ENCODE results near the gene HNRNPA3.

HNRNPA3 gene

GRCh38 chr2:177270531-177270930, 57.9 kb downstream of the HNRNPA3 start:
- TF ChIP-seq ZNF274 (IDR thresholded peaks at IDR 0.05; ENCODE audit: low read depth, low read length), result no peak
- no peak for DNase-seq (ENCODE audit: low read depth, low spot score)
- Histone ChIP-seq H3K4me1 (ENCODE audit: insufficient read depth, insufficient read length) (no peaks in the 10 kb centered on the region), H3K9me3 (ENCODE audit: insufficient read depth, low read length) (no peaks in the 10 kb centered on the region), H3K4me3 (ENCODE audit: insufficient read length, low read depth) (no peak overlapping the region), H3K36me3 (ENCODE audit: insufficient read depth, insufficient read length, low read length) (no peaks in the 10 kb centered on the region), H3K27me3 (ENCODE audit: insufficient read depth, insufficient read length) (no peaks in the 10 kb centered on the region), H3K9ac (ENCODE audit: insufficient read length, low read depth) (no peak overlapping the region)

DNA sequence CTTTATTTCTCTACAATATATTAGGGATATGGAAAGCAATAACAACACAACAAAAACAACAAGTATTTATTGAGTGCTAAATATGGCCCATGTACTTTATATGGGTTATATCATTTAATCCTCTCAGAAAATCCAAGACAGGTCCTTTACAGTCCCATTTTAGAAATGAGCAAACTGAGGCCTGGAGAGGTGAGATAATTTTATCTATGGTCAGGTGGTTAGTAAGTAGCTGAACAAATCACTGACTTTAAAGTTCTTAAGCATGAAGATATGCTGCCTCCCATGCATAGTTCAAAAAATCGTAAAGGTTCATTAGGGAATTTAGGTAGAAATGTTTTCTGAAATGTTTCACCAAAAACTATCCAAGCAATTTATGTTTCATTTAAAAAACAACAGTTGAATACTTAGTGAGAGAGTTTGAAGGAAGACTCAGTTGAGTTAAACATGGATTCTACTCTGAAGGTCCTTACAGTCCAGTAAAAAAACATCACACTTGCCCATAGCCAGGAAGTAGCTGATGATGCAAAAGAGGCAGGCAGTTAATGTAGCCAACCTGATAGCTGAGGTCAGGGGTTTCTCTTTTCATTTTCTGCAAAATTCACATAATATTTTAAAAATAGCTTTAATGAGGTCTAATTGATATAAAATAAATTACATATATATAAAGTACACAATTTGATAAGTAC, 59.5 kb downstream of the HNRNPA3 start:
- Histone ChIP-seq H3K4me1 (ENCODE audit: insufficient read depth, insufficient read length) (no peaks in the 10 kb centered on the region), H3K9me3 (ENCODE audit: insufficient read depth, low read length) (no peaks in the 10 kb centered on the region), H3K36me3 (ENCODE audit: insufficient read depth, insufficient read length, low read length) (no peaks in the 10 kb centered on the region), H3K9ac (ENCODE audit: insufficient read length, low read depth) (no peak overlapping the region), H3K4me3 (ENCODE audit: insufficient read length, low read depth) (no peak overlapping the region), H3K27me3 (ENCODE audit: insufficient read depth, insufficient read length) (no peaks in the 10 kb centered on the region)
- no peak for DNase-seq (ENCODE audit: low read depth, low spot score)
- TF ChIP-seq SUZ12 (IDR thresholded peaks at IDR 0.05; ENCODE audit: extremely low read depth, insufficient read depth, insufficient read length) (no peak), ZNF274 (IDR thresholded peaks at IDR 0.05; ENCODE audit: low read depth, low read length) (no peak), YY1 (IDR thresholded peaks at IDR 0.05; ENCODE audit: insufficient read depth, insufficient read length) (no peak)

- no peaks in the 10 kb centered on the region for H3K9me3 ChIP-seq (ENCODE audit: insufficient read depth, low read length)
- H3K27me3 ChIP-seq (ENCODE audit: insufficient read depth, insufficient read length), result no peaks in the 10 kb centered on the region
- no peak for TF ChIP-seq SUZ12 (IDR thresholded peaks at IDR 0.05; ENCODE audit: extremely low read depth, insufficient read depth, insufficient read length)
- no peak for TF ChIP-seq YY1 (IDR thresholded peaks at IDR 0.05; ENCODE audit: insufficient read depth, insufficient read length)
- TF ChIP-seq ZNF274 (IDR thresholded peaks at IDR 0.05; ENCODE audit: low read depth, low read length), result no peak
- no peak overlapping the region for H3K9ac ChIP-seq (ENCODE audit: insufficient read length, low read depth)
- H3K36me3 ChIP-seq (ENCODE audit: insufficient read depth, insufficient read length, low read length), result no peaks in the 10 kb centered on the region
- no peaks in the 10 kb centered on the region for H3K4me1 ChIP-seq (ENCODE audit: insufficient read depth, insufficient read length)
- no peak for DNase-seq (ENCODE audit: low read depth, low spot score)
- H3K4me3 ChIP-seq (ENCODE audit: insufficient read length, low read depth), result no peak overlapping the region
Measured at GRCh38 chr2:177272765-177273164, 60.2 kb downstream of the HNRNPA3 start.

DNA sequence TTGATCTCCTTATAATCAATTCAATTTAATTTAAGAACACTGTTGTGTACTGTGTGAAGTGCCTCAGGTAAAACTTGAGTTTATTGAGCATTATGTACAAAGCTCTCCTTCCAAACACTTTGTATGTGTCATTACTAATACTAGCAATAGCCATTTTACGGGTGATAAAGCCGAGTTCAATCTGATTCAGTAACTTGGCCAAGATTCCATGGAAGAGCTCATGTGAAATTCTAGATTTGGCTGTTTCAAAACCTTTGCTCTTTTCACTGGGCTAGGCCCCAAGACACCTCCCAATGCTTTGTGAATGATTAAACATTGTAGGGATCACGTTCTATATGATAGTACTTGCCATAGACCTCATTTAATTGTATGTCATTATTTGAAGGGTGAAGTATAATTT, 60.8 kb downstream of the HNRNPA3 start:
- no peak for DNase-seq (ENCODE audit: low read depth, low spot score)
- Histone ChIP-seq H3K36me3 (ENCODE audit: insufficient read depth, insufficient read length, low read length) (no peaks in the 10 kb centered on the region), H3K4me3 (ENCODE audit: insufficient read length, low read depth) (no peak overlapping the region), H3K4me1 (ENCODE audit: insufficient read depth, insufficient read length) (no peaks in the 10 kb centered on the region), H3K27me3 (ENCODE audit: insufficient read depth, insufficient read length) (no peaks in the 10 kb centered on the region), H3K9ac (ENCODE audit: insufficient read length, low read depth) (no peak overlapping the region), H3K9me3 (ENCODE audit: insufficient read depth, low read length) (no peaks in the 10 kb centered on the region)
- TF ChIP-seq YY1 (IDR thresholded peaks at IDR 0.05; ENCODE audit: insufficient read depth, insufficient read length) (no peak), SUZ12 (IDR thresholded peaks at IDR 0.05; ENCODE audit: extremely low read depth, insufficient read depth, insufficient read length) (no peak), ZNF274 (IDR thresholded peaks at IDR 0.05; ENCODE audit: low read depth, low read length) (no peak)
